ENCODE results near the gene ALDH1A1.

DNA sequence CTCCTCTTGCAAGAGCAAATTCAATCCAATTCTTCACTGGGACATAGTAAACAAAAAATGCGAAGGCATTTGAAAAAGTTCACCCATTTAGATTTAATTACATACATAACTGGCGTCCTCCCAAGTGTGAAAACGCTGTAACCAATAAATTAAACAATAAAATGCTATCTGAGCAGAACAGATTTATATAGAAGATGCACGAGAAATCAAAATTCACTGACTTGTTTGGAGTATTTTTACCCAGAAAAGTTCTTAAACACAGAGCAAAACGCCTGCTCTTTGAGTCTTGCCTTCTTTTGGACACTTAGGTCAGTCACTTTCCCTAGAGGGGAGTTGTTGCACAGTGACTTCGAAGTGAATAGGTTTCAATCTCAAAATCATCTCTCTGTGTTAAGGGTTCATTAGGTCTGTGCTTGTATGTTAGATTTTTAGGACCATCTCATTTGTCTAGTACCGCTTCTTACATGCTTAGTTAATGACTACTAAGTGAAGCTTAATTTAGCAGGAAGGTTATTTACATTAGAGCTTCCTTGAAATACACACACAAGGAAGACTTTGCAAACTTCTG, 1.9 kb downstream of the ALDH1A1 start:
- TF ChIP-seq CTCF (IDR thresholded peaks at IDR 0.05), result no peak
- no peak for TF ChIP-seq POLR2A (IDR thresholded peaks at IDR 0.05)
